ENCODE measurements around the gene GLYR1.

- TF ChIP-seq CTCF (IDR thresholded peaks at IDR 0.05) (no peak), POLR2AphosphoS5 (IDR thresholded peaks at IDR 0.05) (no peak), POLR2A (IDR thresholded peaks at IDR 0.05) (no peak), EP300 (IDR thresholded peaks at IDR 0.05) (no peak)
These were observed 43.0 kb downstream of the GLYR1 start for GRCh38 chr16:4803898-4804762.

All from gastroesophageal sphincter (tissue), 3 donors.